Right lobe of liver (tissue), 6 donors: ENCODE data around the gene NDST4. TPM values are rescaled to one million over a fixed set of nuclear protein-coding genes. Genes with fewer than 3 reads are reported as not detected.

Experiments used
- ATAC-seq, 4 donors: fragments of 200-7000 bp; cut with Tn5 transposase; one replicate each; pipeline ENCODE4 v1.9.1; 2020; ENCODE audit warnings: mild to moderate bottlenecking in 4 of 4, moderate library complexity in 4 of 4
- DNase-seq, 3 donors: peaks; one replicate each; pipeline ENCODE4 v3.0.0-alpha.2; 2020
- H3K27ac ChIP-seq, 3 donors: fragments of 200-600 bp; one replicate each; pipeline ENCODE4 v1.8.0; 2022
- H3K27me3 ChIP-seq, 2 donors: fragments of 200-600 bp; one replicate each; pipeline ENCODE4 v1.8.0; 2022
- H3K36me3 ChIP-seq, 4 donors: fragments of 200-600 bp; sonication (generic) in 1 of 4; one replicate each; pipeline versions ENCODE4 v1.5.1 to v1.8.0; 2017 to 2022; ENCODE audit warnings: control low read depth in 1 of 4
- H3K4me1 ChIP-seq, 4 donors: fragments of 200-600 bp; sonication (generic) in 1 of 4; one replicate each; pipeline versions ENCODE4 v1.5.1 to v1.8.0; 2017 to 2022; ENCODE audit warnings: control low read depth in 1 of 4
- H3K4me3 ChIP-seq, 3 donors: fragments of 200-600 bp; one replicate each; pipeline ENCODE4 v1.8.0; 2022
- H3K9me3 ChIP-seq, 4 donors: fragments of 200-600 bp; sonication (generic) in 1 of 4; one replicate each; pipeline versions ENCODE4 v1.5.1 to v1.8.0; 2017 to 2022; ENCODE audit warnings: control low read depth in 1 of 4
- CTCF ChIP-seq, 4 donors: fragments of 200-600 bp in 3 of 4; fragments of 450-650 bp in 1 of 4; IDR thresholded peaks; one replicate each; pipeline versions ENCODE4 v1.5.1 to v1.8.0; 2016 to 2022; ENCODE audit warnings: antibody characterized with exemption in 4 of 4, mild to moderate bottlenecking in 2 of 4
- POLR2A ChIP-seq: fragments of 450-650 bp; IDR thresholded peaks from one replicate; pipeline ENCODE4 v1.6.1; 2017; ENCODE audit warnings: antibody characterized with exemption, mild to moderate bottlenecking
- WGBS: methylation state at CpG from one replicate; pipeline ENCODE4 v1.1.6; 2018; ENCODE audit warnings: low coverage, low lambda C conversion rate; ENCODE audit not compliant: insufficient coverage; ENCODE audit errors: missing lambda C conversion rate; 5-methylcytosine and 5-hydroxymethylcytosine counted together
- intact Hi-C, 2 donors: fragments of 100-400 bp; cut with DNase I; formaldehyde crosslinking; loops; one replicate each; pipeline versions ENCODE4 v1.11.2 to v1.14.1; 2022
- total RNA-seq, 6 experiments: library from RNA; depleted of rRNA in 2 of 6; stranded (reverse); fragments of >200 nt in 2 of 6; fragmentation: NEBNext Ultra II Directional in 3 of 6; extraction: Animal tissue kit (Norgen Biotek cat#: 25700) in 3 of 6; gene quantifications; one replicate each; pipeline versions ENCODE4 v1.1.0 to v1.2.4, GENCODE V29; 2016 to 2023
- donor health status: DM: no; HTN: yes; CAD: no.
- donor health status: DM: no; HTN: no; CAD: no.
- donor health status: DM: no; HTN: no; CAD: no.
- donor health status: DM: no; HTN: yes; CAD: no.
- donor health status: DM: no; HTN: yes; CAD: no.

NDST4 gene
- total RNA-seq, 6 experiments from 2014 or later, result not detected

GRCh38 chr4:114866901-114867670, 246.3 kb downstream of the NDST4 start:
- no peak for ATAC-seq
- no peaks in the 10 kb centered on the region for H3K9me3 ChIP-seq
- intact Hi-C loops, result no loop called here
- no peak for TF ChIP-seq POLR2A
- no peak for TF ChIP-seq CTCF (IDR thresholded peaks at IDR 0.05)
- H3K4me3 ChIP-seq, result no peak overlapping the region
- no peak overlapping the region for H3K27ac ChIP-seq
- H3K36me3 ChIP-seq, result no peaks in the 10 kb centered on the region
- no peaks in the 10 kb centered on the region for H3K27me3 ChIP-seq
- H3K4me1 ChIP-seq, result no peaks in the 10 kb centered on the region
- WGBS, result 0% methylated on average over 2 of the region's 2 CpGs
- no peak for DNase-seq

GRCh38 chr4:114864060-114864459, 249.4 kb downstream of the NDST4 start:
- DNase-seq (no peak), ATAC-seq (no peak)
- no peak overlapping the region for H3K27ac ChIP-seq
- no peaks in the 10 kb centered on the region for H3K36me3 ChIP-seq
- WGBS, result 55% methylated on average over 2 of the region's 2 CpGs
- no peaks in the 10 kb centered on the region for H3K27me3 ChIP-seq
- no peaks in the 10 kb centered on the region for H3K9me3 ChIP-seq
- TF ChIP-seq CTCF (IDR thresholded peaks at IDR 0.05), result no peak
- TF ChIP-seq POLR2A, result no peak
- H3K4me3 ChIP-seq, result no peak overlapping the region
- no peaks in the 10 kb centered on the region for H3K4me1 ChIP-seq
- intact Hi-C loops, result no loop called here

GRCh38 chr4:114860786-114861185, 252.6 kb downstream of the NDST4 start:
- DNase-seq, result no peak
- Histone ChIP-seq H3K27ac (no peak overlapping the region), H3K4me3 (no peak overlapping the region), H3K36me3 (no peaks in the 10 kb centered on the region), H3K27me3 (no peaks in the 10 kb centered on the region), H3K9me3 (no peaks in the 10 kb centered on the region), H3K4me1 (no peaks in the 10 kb centered on the region)
- intact Hi-C loops, result no loop called here
- no peak for ATAC-seq
- TF ChIP-seq CTCF (IDR thresholded peaks at IDR 0.05) (no peak), POLR2A (no peak)
- 23% methylated on average over 1 of the region's 1 CpG for WGBS

- intact Hi-C loops, result no loop called here
- Histone ChIP-seq H3K36me3 (no peaks in the 10 kb centered on the region), H3K27me3 (no peaks in the 10 kb centered on the region), H3K4me3 (no peak overlapping the region), H3K4me1 (no peaks in the 10 kb centered on the region), H3K27ac (no peak overlapping the region), H3K9me3 (no peaks in the 10 kb centered on the region)
- DNase-seq (no peak), ATAC-seq (no peak)
- WGBS, result 22% methylated on average over 1 of the region's 1 CpG
- TF ChIP-seq POLR2A (no peak), CTCF (IDR thresholded peaks at IDR 0.05) (no peak)
Measured at GRCh38 chr4:114857831-114858230, 255.6 kb downstream of the NDST4 start.
